Dermis microvascular lymphatic vessel endothelial cell (primary cell): ENCODE data around the gene NFKBIE. TPM values are rescaled to one million over a fixed set of nuclear protein-coding genes. Genes with fewer than 3 reads are reported as not detected.
A peak's percentile ranks its signal among the peaks of the same experiment; 100 is the strongest.

ENCODE experiments used
- DNase-seq, 2 donors: peaks; one replicate each; pipeline versions ENCODE4 v3.0.0 to v3.0.0-alpha.2; 2010; ENCODE audit warnings: low read depth in 2 of 2
- total RNA-seq: library from RNA; depleted of rRNA; stranded (reverse); fragments of >200 nt; gene quantifications from 2 replicates; pipeline ENCODE4 v1.2.1, GENCODE V29; 2014

The NFKBIE gene
- total RNA-seq, 1 donor from 2014 or later = 9.6 TPM

- no peak for DNase-seq
These were observed 38.1 kb downstream of the NFKBIE start for GRCh38 chr6:44227148-44227793.

DNA sequence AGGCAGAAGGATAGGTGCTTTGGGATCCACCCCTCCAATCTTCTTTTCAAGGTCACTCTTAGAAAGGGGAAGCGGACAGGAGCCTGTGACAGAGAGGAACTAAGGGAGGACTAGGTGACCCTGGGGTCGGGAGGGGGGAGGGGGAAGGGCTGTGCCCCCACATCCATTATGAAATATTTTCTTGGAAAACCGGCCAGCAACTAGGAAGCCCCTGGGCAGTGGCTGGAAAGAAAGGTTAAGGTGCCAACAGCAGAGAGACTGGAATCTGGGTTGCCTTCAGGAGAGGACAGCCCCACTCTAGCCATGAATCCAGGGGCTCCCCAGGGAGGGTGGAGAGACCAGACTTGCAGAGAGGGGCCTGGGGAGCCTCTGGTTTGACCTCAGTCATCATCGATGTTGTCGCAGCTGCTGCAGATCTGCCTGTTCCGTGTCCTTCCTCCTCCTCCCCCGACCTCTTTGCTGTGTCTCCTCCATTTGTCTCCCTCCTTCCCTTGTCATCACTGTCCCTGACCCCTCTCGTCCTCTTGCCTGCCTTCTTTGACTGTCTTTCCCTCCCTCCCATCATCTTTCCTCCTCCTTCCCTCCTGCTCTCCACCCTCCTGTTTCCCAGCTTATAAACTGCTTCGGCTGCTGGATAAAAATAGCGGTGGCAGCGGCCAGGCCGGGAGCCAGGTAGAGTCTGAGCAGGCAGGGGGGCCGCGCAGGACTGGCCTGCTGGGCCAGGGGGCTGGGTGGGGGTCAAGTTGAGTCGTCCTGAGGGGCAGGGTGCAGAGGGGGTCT lies 38.8 kb downstream of the NFKBIE start:
- no peak for DNase-seq

DNA sequence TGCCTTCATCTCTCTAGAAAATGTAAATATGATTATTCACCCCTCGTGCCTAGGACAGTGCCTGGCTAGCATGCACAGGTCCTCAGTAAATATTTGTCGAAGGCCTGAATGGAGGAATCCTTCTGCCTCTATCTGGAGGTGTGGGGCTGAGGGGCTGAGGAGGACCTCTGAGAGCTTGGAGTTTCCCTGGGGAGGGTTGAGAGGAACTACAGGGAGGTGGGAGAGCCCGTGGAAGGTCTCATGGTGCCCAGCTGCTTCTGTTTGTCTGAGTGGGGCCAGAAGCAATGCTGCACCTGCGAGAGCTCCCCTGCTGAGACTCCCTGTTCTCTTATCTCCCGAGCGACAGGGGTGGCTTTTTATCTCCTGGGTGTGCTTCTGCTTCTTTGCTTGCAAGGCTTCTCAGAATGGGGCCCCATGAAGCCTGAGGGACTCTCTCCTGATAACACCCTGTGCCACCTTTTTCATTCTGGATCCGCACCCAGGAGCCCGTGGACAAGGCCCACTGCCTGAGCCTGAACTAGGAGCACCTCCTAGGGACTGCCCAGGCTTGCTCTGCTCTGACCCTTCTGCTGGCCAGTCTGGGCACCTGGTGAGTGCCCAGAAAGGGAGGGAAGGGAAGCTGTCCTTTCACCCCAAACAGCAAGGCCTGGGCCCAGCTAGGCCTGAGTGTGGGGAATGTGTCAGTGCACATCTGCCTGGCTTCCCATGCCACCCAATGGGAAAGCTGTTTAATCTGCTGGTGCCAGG lies 39.6 kb downstream of the NFKBIE start:
- no peak for DNase-seq

DNA sequence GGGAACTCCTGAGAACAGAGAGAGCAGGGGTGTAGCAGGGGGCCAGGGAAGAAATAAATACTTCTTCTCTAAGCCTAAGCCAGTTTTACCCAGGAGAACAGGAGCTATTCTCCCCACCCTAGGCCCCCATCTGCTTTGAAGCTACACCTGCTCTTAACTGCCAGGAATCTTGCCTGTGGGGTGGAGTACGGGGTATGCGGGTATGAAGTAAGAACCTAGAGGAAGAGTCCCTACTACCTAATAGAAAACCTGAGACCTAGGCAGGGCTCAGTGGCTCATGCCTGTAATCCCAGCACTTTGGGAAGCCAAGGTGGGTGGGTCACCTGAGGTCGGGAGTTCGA lies 40.4 kb downstream of the NFKBIE start:
- no peak for DNase-seq

GRCh38 chr6:44224029-44224964 lies 41.1 kb downstream of the NFKBIE start:
- DNase-seq = peak in 1 of 2 donors; percentile 57

DNA sequence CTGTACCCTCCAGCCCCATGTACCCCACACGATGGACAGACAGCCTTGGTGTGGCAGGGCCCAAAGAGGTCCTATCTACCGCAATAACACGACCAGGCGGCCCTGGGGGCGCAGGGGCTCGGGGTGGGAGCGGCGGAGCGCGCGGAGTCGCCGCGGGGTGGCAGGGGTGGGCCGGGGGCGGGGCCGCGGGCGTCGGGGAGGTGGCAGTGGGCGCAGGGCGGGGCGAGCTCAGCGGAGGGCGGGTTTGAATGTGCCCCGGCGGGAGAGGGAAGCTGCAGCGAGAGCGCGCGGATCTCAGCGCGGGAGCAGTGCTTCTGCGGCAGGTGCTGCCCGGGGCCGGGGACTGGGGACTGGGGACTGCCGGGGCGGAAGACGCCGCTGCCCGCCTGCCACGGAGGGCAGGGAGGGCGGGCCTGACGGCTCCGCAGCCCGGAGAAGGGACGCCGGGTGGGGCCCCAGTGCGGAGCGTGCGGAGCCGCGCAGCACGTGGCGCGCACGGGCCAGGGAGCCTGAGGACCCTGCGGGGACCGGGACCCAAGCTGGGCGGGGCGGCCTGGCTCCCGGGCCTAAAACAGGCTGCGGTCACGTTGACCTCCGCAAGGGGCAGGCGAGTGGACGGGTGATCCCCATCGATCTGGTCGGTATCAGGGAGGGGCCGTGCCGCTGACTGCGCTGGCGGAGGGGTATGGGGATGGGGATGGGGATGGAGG lies 41.9 kb downstream of the NFKBIE start, which contains the start of gene SLC29A1:
Gene SLC29A1, plus strand, starts transcription at position 277 of the 710 bp plus-strand sequence. CDS start 3,719 bp downstream, outside the sequence.
- peak in 1 of 2 donors; percentile 78 for DNase-seq

GRCh38 chr6:44222486-44223318 lies 42.6 kb downstream of the NFKBIE start:
- DNase-seq = peak in 1 of 2 donors; percentile 45

DNA sequence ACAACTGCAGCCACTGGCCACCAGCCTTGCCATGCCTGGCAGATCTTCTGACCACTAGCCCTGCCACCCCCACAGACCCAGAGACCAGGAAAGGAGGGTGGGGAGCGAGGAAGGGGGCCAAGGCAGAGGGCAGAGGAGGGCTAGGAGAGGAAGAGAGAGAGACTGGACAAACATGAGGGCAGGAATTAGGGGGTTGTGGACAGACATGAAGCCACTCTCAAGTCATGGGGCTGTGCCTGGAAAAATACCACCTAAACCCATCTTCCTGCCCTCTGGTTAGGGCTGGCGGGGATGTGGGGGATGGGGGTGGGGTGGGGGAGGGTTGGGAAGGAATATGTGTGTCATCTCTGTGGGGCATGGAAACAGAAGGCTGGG lies 43.4 kb downstream of the NFKBIE start:
- DNase-seq = peak; percentile 36 to 75

DNA sequence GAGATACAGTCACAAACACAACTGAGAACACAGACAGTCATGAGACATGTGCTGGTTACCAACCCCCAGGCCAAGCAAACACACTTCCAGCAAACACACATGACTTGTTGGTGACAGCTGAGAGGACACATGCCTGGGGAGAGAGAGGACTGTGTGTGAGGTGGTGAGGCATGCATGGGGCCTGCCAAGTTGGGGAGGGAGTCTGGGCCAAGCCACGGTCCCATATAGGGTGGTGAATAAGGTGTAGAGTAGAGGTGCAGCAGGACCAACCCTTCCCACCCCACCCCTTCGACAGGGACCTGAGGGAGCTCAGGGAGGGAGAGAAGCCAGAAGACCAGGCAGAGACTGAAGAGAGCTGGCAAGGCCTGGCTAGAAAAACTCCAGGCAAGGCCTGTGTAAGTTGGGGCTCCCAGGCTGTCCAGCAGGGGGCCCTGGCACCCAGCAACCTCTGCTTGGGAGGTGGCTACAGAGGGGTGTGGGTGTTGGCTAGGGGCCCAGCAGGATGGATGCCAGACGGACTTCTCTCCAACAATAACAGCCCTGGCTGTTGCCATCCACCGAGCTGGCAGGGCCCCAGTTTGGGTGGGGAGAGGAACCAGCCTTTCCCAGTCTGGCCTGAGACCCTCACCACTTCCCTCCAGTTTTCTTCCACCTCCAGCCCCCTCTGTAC lies 43.9 kb downstream of the NFKBIE start:
- DNase-seq = peak; percentile 79 to 96

- DNase-seq = no peak
These were observed 44.4 kb downstream of the NFKBIE start for GRCh38 chr6:44220913-44221290.

- DNase-seq = no peak
These were observed 45.3 kb downstream of the NFKBIE start for GRCh38 chr6:44219815-44220784.

DNA sequence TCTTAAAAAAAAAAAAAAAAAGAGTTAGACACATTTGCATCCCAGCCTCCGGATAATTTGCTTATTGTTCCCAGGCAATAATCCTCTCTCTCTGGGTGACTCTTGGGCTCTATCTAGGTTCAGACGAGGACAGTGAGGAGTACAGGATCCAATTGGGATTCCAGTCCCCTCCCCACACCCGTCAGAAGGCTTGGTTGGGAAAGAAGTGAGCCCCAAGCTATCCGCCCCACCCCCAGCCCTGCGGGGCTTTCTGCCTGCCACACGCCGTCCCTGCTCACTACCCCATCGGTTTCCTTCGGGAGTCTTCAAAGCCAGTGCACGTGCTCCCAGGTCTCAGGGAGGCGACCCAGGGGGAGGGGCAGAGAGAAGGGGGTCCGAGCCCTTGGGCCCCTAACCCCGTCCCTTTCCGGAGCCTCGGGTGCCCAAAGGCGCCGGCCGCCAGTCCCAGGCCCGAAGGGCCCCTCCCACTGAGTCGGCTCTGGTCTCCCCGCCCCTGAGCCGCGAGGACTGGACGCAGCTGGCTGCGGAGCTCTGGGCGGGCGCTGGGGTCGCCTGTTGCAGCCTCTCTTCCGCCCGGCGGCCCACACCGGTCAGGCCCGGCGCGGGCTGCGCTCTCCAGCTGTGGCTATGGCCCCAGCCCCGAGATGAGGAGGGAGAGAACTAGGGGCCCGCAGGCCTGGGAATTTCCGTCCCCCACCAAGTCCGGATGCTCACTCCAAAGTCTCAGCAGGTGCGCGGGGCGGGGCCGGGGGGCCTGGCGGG lies 46.1 kb downstream of the NFKBIE start:
- peak; percentile 65 to 92 for DNase-seq

GRCh38 chr6:44217332-44218143 lies 47.8 kb downstream of the NFKBIE start:
- no peak for DNase-seq

- no peak for DNase-seq
These were observed 48.5 kb downstream of the NFKBIE start, which contains the start of gene MYMX for GRCh38 chr6:44216677-44217331. TSS of gene MYMX (plus strand) at chr6:44216926. CDS start at chr6:44217472, 546 bp downstream.

DNA sequence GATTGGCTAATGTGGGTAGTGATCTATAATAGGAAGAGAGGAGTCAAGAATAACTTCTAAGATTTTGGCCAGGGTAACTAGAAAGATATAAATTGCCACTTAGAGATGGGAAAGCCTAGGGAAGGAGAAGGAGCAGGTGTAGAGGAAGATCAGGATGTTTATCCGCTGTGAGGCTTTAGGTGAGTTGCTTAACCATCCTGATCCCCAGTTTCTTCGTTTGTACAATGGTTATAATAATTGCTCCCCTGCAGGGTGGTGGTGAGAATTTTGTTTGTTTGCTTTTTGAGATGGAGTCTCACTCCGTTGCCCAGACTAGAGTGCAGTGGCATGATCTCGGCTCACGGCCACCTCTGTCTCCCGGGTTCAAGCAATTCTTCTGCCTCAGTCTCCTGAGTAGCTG lies 51.0 kb downstream of the NFKBIE start:
- no peak for DNase-seq

DNA sequence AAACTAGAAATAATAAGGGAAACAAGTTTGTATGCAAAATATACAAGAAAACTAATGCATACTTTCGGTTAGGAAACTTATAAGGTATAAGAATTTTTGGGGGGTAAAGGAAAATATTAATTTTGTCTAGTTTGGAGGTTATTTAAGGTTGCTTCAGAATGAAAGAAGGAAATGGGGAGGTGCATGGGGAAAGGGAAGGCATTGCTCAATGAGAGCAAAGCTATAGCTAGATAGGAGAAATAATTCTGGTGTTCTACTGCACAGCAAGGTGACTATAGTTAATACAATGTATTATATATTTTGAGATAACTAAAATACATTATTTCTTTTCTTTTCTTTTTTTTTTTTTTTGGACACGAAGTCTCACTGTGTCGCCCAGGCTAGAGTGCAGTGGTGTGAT lies 54.1 kb downstream of the NFKBIE start:
- no peak for DNase-seq
